HEK293 (cell line): ENCODE measurements around the gene SMARCB1.

Experiments
- CTCF ChIA-PET: fragments of 350-600 bp; formaldehyde crosslinking; extraction: SDS; loops from one replicate; lab custom pipeline; 2021; ENCODE audit warnings: antibody characterized with exemption; lab: Yijun Ruan, JAX
- POLR2A ChIA-PET: fragments of 300-600 bp; formaldehyde crosslinking; extraction: SDS; loops from one replicate; lab custom pipeline; 2020; ENCODE audit warnings: antibody characterized with exemption, inconsistent platforms; lab: Yijun Ruan, JAX
- H3K27ac ChIP-seq: fragments of 200-500 bp; sonication (Bioruptor generic); 2 replicates; pipeline ENCODE4 v1.5.1; 2014; ENCODE audit warnings: low read depth, low read length, control low read depth, inconsistent platforms; ENCODE audit errors: extremely low read depth
- H3K36me3 ChIP-seq, 2 experiments: fragments of 200-500 bp in 1 of 2; sonication (Bioruptor generic) in 1 of 2; 1 replicate in 1 of 2; 2 replicates in 1 of 2; pipeline ENCODE4 v1.5.1; 2014 to 2017; ENCODE audit warnings: inconsistent platforms in 2 of 2, low read length in 2 of 2; ENCODE audit not compliant: control insufficient read depth in 2 of 2, insufficient read depth in 1 of 2
- H3K4me1 ChIP-seq: fragments of 200-500 bp; sonication (Bioruptor generic); 2 replicates; pipeline ENCODE4 v1.5.1; 2014; ENCODE audit warnings: mild to moderate bottlenecking, low read length, inconsistent platforms; ENCODE audit not compliant: control insufficient read depth, insufficient read depth
- H3K4me3 ChIP-seq: 2 replicates; pipeline ENCODE4 v1.5.1; 2011; ENCODE audit warnings: low read depth, mild to moderate bottlenecking, control low read depth, low read length, moderate library complexity
- H3K9me3 ChIP-seq: fragments of 200-500 bp; sonication (Bioruptor generic); 2 replicates; pipeline ENCODE4 v1.5.1; 2014; ENCODE audit warnings: low read depth, low read length, inconsistent platforms; ENCODE audit not compliant: control insufficient read depth, insufficient read depth
- BCL6B ChIP-seq: fragments of 450-650 bp; formaldehyde crosslinking; IDR thresholded peaks from 2 replicates; pipeline ENCODE4 v1.5.1; 2017; ENCODE audit warnings: missing biosample characterization, missing genetic modification characterization
- EGR2 ChIP-seq: fragments of 450-650 bp; formaldehyde crosslinking; IDR thresholded peaks from 2 replicates; pipeline ENCODE4 v1.5.1; 2016; ENCODE audit warnings: low read depth, missing biosample characterization, missing genetic modification characterization
- FEZF1 ChIP-seq: fragments of 450-650 bp; formaldehyde crosslinking; IDR thresholded peaks from 2 replicates; pipeline ENCODE4 v1.5.1; 2016; ENCODE audit warnings: missing biosample characterization, missing genetic modification characterization
- GFI1B ChIP-seq: fragments of 450-650 bp; formaldehyde crosslinking; IDR thresholded peaks from 2 replicates; pipeline ENCODE4 v1.5.1; 2016; ENCODE audit warnings: missing biosample characterization, missing genetic modification characterization
- GLIS1 ChIP-seq: fragments of 450-650 bp; formaldehyde crosslinking; IDR thresholded peaks from 2 replicates; pipeline ENCODE4 v1.5.1; 2016; ENCODE audit warnings: missing biosample characterization, missing genetic modification characterization
- GLIS2 ChIP-seq: fragments of 450-650 bp; formaldehyde crosslinking; IDR thresholded peaks from 2 replicates; pipeline ENCODE4 v1.5.1; 2016; ENCODE audit warnings: missing biosample characterization, missing genetic modification characterization
- HIC1 ChIP-seq: fragments of 450-650 bp; formaldehyde crosslinking; IDR thresholded peaks from 2 replicates; pipeline ENCODE4 v1.5.1; 2016; ENCODE audit warnings: missing biosample characterization, missing genetic modification characterization
- IKZF3 ChIP-seq: fragments of 450-650 bp; IDR thresholded peaks from 2 replicates; pipeline ENCODE4 v1.5.0; 2018; ENCODE audit warnings: missing biosample characterization, mild to moderate bottlenecking, missing genetic modification characterization, moderate library complexity
- KLF10 ChIP-seq: fragments of 450-650 bp; IDR thresholded peaks from 2 replicates; pipeline ENCODE4 v1.5.1; 2018; ENCODE audit warnings: missing biosample characterization, mild to moderate bottlenecking, missing genetic modification characterization
- SETDB1 ChIP-seq: IDR thresholded peaks from one replicate; pipeline ENCODE4 v1.6.1; 2017; ENCODE audit warnings: mild to moderate bottlenecking, low read length, moderate library complexity, mixed read lengths; ENCODE audit not compliant: insufficient read length
- SP2 ChIP-seq: fragments of 450-650 bp; formaldehyde crosslinking; IDR thresholded peaks from 2 replicates; pipeline ENCODE4 v1.5.1; 2016; ENCODE audit warnings: missing biosample characterization, missing genetic modification characterization
- SP7 ChIP-seq: fragments of 450-650 bp; formaldehyde crosslinking; IDR thresholded peaks from 2 replicates; pipeline ENCODE4 v1.5.1; 2016; ENCODE audit warnings: missing biosample characterization, missing genetic modification characterization
- YY2 ChIP-seq: fragments of 450-650 bp; formaldehyde crosslinking; IDR thresholded peaks from 2 replicates; pipeline ENCODE4 v1.5.1; 2016; ENCODE audit warnings: missing biosample characterization, missing genetic modification characterization
- ZBTB10 ChIP-seq: fragments of 450-650 bp; formaldehyde crosslinking; IDR thresholded peaks from 2 replicates; pipeline ENCODE4 v1.5.1; 2016; ENCODE audit warnings: missing biosample characterization, missing genetic modification characterization
- ZBTB20 ChIP-seq: fragments of 450-650 bp; formaldehyde crosslinking; IDR thresholded peaks from 2 replicates; pipeline ENCODE4 v1.5.1; 2016; ENCODE audit warnings: missing biosample characterization, missing genetic modification characterization
- ZBTB21 ChIP-seq: fragments of 450-650 bp; formaldehyde crosslinking; IDR thresholded peaks from 2 replicates; pipeline ENCODE4 v1.5.1; 2017; ENCODE audit warnings: missing biosample characterization, missing genetic modification characterization
- ZFP41 ChIP-seq: fragments of 450-650 bp; formaldehyde crosslinking; IDR thresholded peaks from 2 replicates; pipeline ENCODE4 v1.5.1; 2016; ENCODE audit warnings: missing biosample characterization, missing genetic modification characterization, borderline replicate concordance
- ZNF174 ChIP-seq: fragments of 450-650 bp; formaldehyde crosslinking; IDR thresholded peaks from 2 replicates; pipeline ENCODE4 v1.5.0; 2017; ENCODE audit warnings: missing biosample characterization, mild to moderate bottlenecking, missing genetic modification characterization
- ZNF302 ChIP-seq: fragments of 450-650 bp; formaldehyde crosslinking; IDR thresholded peaks from 2 replicates; pipeline ENCODE4 v1.5.1; 2016; ENCODE audit warnings: missing biosample characterization, missing genetic modification characterization, low read depth
- ZNF311 ChIP-seq: fragments of 450-650 bp; formaldehyde crosslinking; IDR thresholded peaks from 2 replicates; pipeline ENCODE4 v1.5.1; 2017; ENCODE audit warnings: missing biosample characterization, missing genetic modification characterization, borderline replicate concordance
- ZNF324 ChIP-seq: fragments of 450-650 bp; formaldehyde crosslinking; IDR thresholded peaks from 2 replicates; pipeline ENCODE4 v1.5.1; 2016; ENCODE audit warnings: missing biosample characterization, missing genetic modification characterization
- ZNF341 ChIP-seq: fragments of 450-650 bp; formaldehyde crosslinking; IDR thresholded peaks from 2 replicates; pipeline ENCODE4; 2016; ENCODE audit warnings: low read depth, missing biosample characterization, missing genetic modification characterization
- ZNF350 ChIP-seq: fragments of 450-650 bp; formaldehyde crosslinking; IDR thresholded peaks from 2 replicates; pipeline ENCODE4 v1.5.0; 2017; ENCODE audit warnings: missing biosample characterization, mild to moderate bottlenecking, missing genetic modification characterization
- ZNF426 ChIP-seq: fragments of 450-650 bp; formaldehyde crosslinking; IDR thresholded peaks from 2 replicates; pipeline ENCODE4 v1.5.1; 2017; ENCODE audit warnings: missing biosample characterization, missing genetic modification characterization, mild to moderate bottlenecking, inconsistent platforms, moderate library complexity
- ZNF488 ChIP-seq: fragments of 450-650 bp; formaldehyde crosslinking; IDR thresholded peaks from 2 replicates; pipeline ENCODE4 v1.5.1; 2016; ENCODE audit warnings: missing biosample characterization, missing genetic modification characterization
- ZNF585B ChIP-seq: fragments of 450-650 bp; formaldehyde crosslinking; IDR thresholded peaks from 2 replicates; pipeline ENCODE4 v1.5.1; 2016; ENCODE audit warnings: missing biosample characterization, missing genetic modification characterization
- ZNF621 ChIP-seq: fragments of 450-650 bp; formaldehyde crosslinking; IDR thresholded peaks from 2 replicates; pipeline ENCODE4 v1.5.1; 2017; ENCODE audit warnings: missing biosample characterization, missing genetic modification characterization
- ZSCAN16 ChIP-seq: fragments of 450-650 bp; formaldehyde crosslinking; IDR thresholded peaks from 2 replicates; pipeline ENCODE4 v1.5.1; 2016; ENCODE audit warnings: missing biosample characterization, missing genetic modification characterization
- ZSCAN30 ChIP-seq: fragments of 450-650 bp; IDR thresholded peaks from 2 replicates; pipeline ENCODE4 v1.5.1; 2018; ENCODE audit warnings: missing biosample characterization, mild to moderate bottlenecking, missing genetic modification characterization, moderate library complexity
- ZSCAN5A ChIP-seq: fragments of 450-650 bp; formaldehyde crosslinking; IDR thresholded peaks from 2 replicates; pipeline ENCODE4 v1.5.1; 2016; ENCODE audit warnings: missing biosample characterization, missing genetic modification characterization

The SMARCB1 gene

GRCh38 chr22:23786752-23787599 lies at the start of gene SMARCB1:
Gene SMARCB1, plus strand, starts transcription at chr22:23786966. Its CDS starts 204 bp downstream, at chr22:23787170.
- peaks cover 4 to 16% of the 10 kb centered on the region in 2 experiments for H3K36me3 ChIP-seq
- H3K4me1 ChIP-seq = peaks cover 9% of the 10 kb centered on the region
- peak within 1 kb of the TSS; percentile 85 for H3K4me3 ChIP-seq
- CTCF ChIA-PET = interaction anchor here (1.7 kb wide), 1 partner anchor 18 kb away, joined by 6 read pairs; no protein-coding TSS in a partner anchor
- POLR2A ChIA-PET = interaction anchor here (0.5 to 1.3 kb wide), 7 partner anchors 9 to 71 kb away, joined by 3 to 6 read pairs (median 4); partner anchors contain the start of gene SLC2A11
- no peaks in the 10 kb centered on the region for H3K9me3 ChIP-seq
- H3K27ac ChIP-seq = peak within 1 kb of the TSS; percentile 99
- TF ChIP-seq ZNF488 (no peak), ZSCAN5A (tag by site-specific recombination) (no peak), SETDB1 (no peak), EGR2 (tag by site-specific recombination) (peak; percentile 47), ZNF341 (tag by site-specific recombination) (no peak), ZBTB21 (no peak), SP2 (peak; percentile 35; the same call in 1 of the 2 replicates), ZNF311 (no peak), ZNF621 (tag by site-specific recombination) (no peak), ZSCAN30 (tag by site-specific recombination) (peak; percentile 72; the same call in 1 of the 2 replicates), SP7 (tag by site-specific recombination) (peak; percentile 31; the same call in 1 of the 2 replicates), ZNF174 (tag by site-specific recombination) (no peak), ZNF350 (tag by site-specific recombination) (no peak), YY2 (tag by site-specific recombination) (no peak), ZBTB20 (tag by site-specific recombination) (no peak; the same call in 1 of the 2 replicates), ZNF302 (tag by site-specific recombination) (no peak), ZFP41 (tag by site-specific recombination) (no peak), ZSCAN16 (tag by site-specific recombination) (no peak), BCL6B (no peak), GLIS1 (tag by site-specific recombination) (peak; percentile 36; the same call in 1 of the 2 replicates), GLIS2 (tag by site-specific recombination) (peak; percentile 31; the same call in 1 of the 2 replicates), GFI1B (tag by site-specific recombination) (0 out of 2 replicates have a peak, but pooled peaks have one; percentile 22), FEZF1 (tag by site-specific recombination) (no peak), KLF10 (tag by site-specific recombination) (no peak), IKZF3 (no peak), ZNF585B (tag by site-specific recombination) (no peak), HIC1 (tag by site-specific recombination) (no peak), ZNF324 (tag by site-specific recombination) (0 out of 2 replicates have a peak, but pooled peaks have one; percentile 44), ZBTB10 (tag by site-specific recombination) (no peak), ZNF426 (no peak)
